ENCODE data around the gene HLCS. TPM values are rescaled to one million over a fixed set of nuclear protein-coding genes. Genes with fewer than 3 reads are reported as not detected.

The HLCS gene
- total RNA-seq, 1 experiment from 2014 or later, result 12.7 TPM

- Histone ChIP-seq H3T11ph (ENCODE audit: low read length) (no peak overlapping the region), H3K27me3 (ENCODE audit: insufficient read depth, low read length) (no peaks in the 10 kb centered on the region), H4K20me1 (ENCODE audit: control insufficient read depth, insufficient read depth, insufficient read length) (no peaks in the 10 kb centered on the region), H3K27ac (ENCODE audit: insufficient read length, low read depth, low read length) (no peak overlapping the region), H4K8ac (replicated peaks; ENCODE audit: insufficient read length, low read depth, low read length) (no peak overlapping the region), H4K5ac (ENCODE audit: insufficient read length, low read depth, low read length) (no peak overlapping the region), H2BK20ac (ENCODE audit: low read depth, low read length, poor library complexity, severe bottlenecking) (no peak overlapping the region), H3K4me2 (ENCODE audit: insufficient read depth, insufficient read length, low read length) (no peak overlapping the region), H2BK5ac (ENCODE audit: insufficient read length, low read length) (no peak overlapping the region), H3K79me2 (ENCODE audit: insufficient read depth, low read length) (no peaks in the 10 kb centered on the region), H3K56ac (ENCODE audit: insufficient read length, low read depth, low read length) (no peak overlapping the region), H3K14ac (ENCODE audit: insufficient read depth, low read length) (no peak overlapping the region), H2BK15ac (ENCODE audit: low read depth, low read length) (no peak overlapping the region), H2AFZ (ENCODE audit: low read length) (no peak overlapping the region), H3K4ac (ENCODE audit: low read depth, low read length) (no peak overlapping the region), H2BK120ac (ENCODE audit: low read depth, low read length, poor library complexity, severe bottlenecking) (no peak overlapping the region), H3K18ac (ENCODE audit: insufficient read length, low read depth, low read length) (no peak overlapping the region), H4K91ac (ENCODE audit: insufficient read length, low read depth, low read length) (no peak overlapping the region), H3K23ac (ENCODE audit: insufficient read length, low read depth, low read length) (no peak overlapping the region), H3K4me1 (ENCODE audit: insufficient read depth, low read length) (no peaks in the 10 kb centered on the region; the same call in 1 of the 2 replicates), H2AK5ac (ENCODE audit: insufficient read length, low read length) (no peak overlapping the region), H3K9ac (ENCODE audit: extremely low read depth, insufficient read length, low read length) (no peak overlapping the region), H3K9me3 (ENCODE audit: control insufficient read depth, low read depth, low read length) (no peaks in the 10 kb centered on the region), H3K79me1 (ENCODE audit: insufficient read depth, low read depth, low read length, poor library complexity, severe bottlenecking) (no peaks in the 10 kb centered on the region), H3K23me2 (ENCODE audit: insufficient read length, low read depth, low read length, poor library complexity, severe bottlenecking) (no peaks in the 10 kb centered on the region), H2BK12ac (ENCODE audit: insufficient read length, low read depth, low read length) (no peak overlapping the region)
- Mint-ChIP-seq H3K4me3 (no peak overlapping the region), H3K27ac (no peak overlapping the region), H3K9me3 (no peaks in the 10 kb centered on the region), H3K27me3 (ENCODE audit: low read depth) (no peaks in the 10 kb centered on the region), H3K36me3 (ENCODE audit: insufficient read depth in 1 of 3, low read depth in 3 of 3) (no peaks in the 10 kb centered on the region), H3K4me1 (peaks cover 10 to 15% of the 10 kb centered on the region in 2 experiments; a peak in 3 of 4 replicates)
- no CpG with 5 or more reads among the region's 4 CpGs for WGBS (ENCODE audit: extremely low coverage, insufficient read length, low lambda C conversion rate)
- TF ChIP-seq CTCF (conservative IDR thresholded peaks at IDR 0.05), result no peak
- no peak for DNase-seq
Observed at GRCh38 chr21:36815284-36815683, 151.2 kb downstream of the HLCS start.

Measured in H9 (cell line).